ENCODE results near the gene CD180. TPM values are rescaled to one million over a fixed set of nuclear protein-coding genes. Genes with fewer than 3 reads are reported as not detected.
A peak's percentile ranks its signal among the peaks of the same experiment; 100 is the strongest.

Gene CD180
- total and polyA plus RNA-seq, 9 of the 15 experiments (the other 6 are each of a cell fraction or from before 2014, with no cell fraction given): 0.01 to 0.07 TPM; not detected in 7

DNA sequence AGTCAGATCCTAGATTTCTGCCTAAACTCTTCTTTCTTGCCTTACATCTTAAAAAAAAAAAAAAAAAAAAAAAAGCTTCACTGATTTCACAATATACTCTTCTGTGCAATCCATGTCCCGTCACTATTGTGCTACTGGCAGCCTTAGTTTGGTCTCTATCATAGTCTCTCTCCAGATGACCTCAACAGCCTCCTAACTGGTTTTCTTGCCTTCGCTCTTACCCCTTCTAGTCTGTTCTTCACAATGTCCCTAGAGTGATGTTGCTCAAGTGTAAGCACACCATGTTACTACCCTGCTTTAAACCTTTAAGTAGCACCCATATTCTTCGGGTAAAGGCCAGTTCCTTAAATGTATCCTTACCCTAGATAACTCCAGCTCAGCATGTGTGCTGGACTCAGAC lies 25.8 kb downstream of the CD180 start:
- WGBS (ENCODE audit: insufficient coverage, low coverage, missing lambda C conversion rate): 39% methylated on average over 3 of the region's 3 CpGs
- in situ Hi-C loops (cut with MboI): no loop called here

DNA sequence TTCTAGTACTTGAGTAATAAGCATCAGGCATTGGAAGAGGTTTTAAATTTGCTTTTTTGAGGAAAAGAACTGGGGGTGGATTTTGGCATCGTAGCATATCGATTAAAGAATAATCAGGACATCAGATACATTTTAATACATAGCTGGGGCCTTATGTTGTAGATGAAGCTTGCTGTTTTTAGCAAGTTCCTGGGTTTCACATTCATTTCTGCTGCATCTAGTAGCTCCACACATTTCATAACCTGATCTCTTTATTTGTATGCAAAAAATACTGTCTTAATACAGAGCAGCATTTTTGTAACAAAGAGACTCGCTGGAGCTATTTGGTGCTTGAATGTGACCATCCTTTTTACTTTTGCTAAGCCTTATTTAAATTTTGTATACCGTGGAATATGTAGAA lies 28.5 kb downstream of the CD180 start:
- ChIA-PET POLR2A (no interaction called here), CTCF (ENCODE audit: low intra/inter-chr PET ratio) (no interaction called here)
- TF ChIP-seq ELF1 (tag; IDR thresholded peaks at IDR 0.05) (no peak), NFE2 (IDR thresholded peaks at IDR 0.05; ENCODE audit: low read depth) (no peak), TARDBP (IDR thresholded peaks at IDR 0.05) (no peak), NR3C1 (CRISPR knock-in tag; IDR thresholded peaks at IDR 0.05) (no peak)
- TF ChIP-seq, protein P1, sequence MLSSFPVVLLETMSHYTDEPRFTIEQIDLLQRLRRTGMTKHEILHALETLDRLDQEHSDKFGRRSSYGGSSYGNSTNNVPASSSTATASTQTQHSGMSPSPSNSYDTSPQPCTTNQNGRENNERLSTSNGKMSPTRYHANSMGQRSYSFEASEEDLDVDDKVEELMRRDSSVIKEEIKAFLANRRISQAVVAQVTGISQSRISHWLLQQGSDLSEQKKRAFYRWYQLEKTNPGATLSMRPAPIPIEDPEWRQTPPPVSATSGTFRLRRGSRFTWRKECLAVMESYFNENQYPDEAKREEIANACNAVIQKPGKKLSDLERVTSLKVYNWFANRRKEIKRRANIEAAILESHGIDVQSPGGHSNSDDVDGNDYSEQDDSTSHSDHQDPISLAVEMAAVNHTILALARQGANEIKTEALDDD (IDR thresholded peaks at IDR 0.05): no peak
- Histone ChIP-seq H3K9ac (ENCODE audit: insufficient read depth in 1 of 2, low read depth in 2 of 2, low read length in 2 of 2) (no peak overlapping the region), H3K4me2 (ENCODE audit: insufficient read depth, low read length) (no peak overlapping the region), H3K27me3 (ENCODE audit: control insufficient read depth in 2 of 2, insufficient read depth in 2 of 2, low read length in 2 of 2) (no peaks in the 10 kb centered on the region; a peak in 1 of 5 replicates), H3K79me2 (ENCODE audit: control insufficient read depth, insufficient read depth, low read length) (no peaks in the 10 kb centered on the region), H3K36me3 (ENCODE audit: control insufficient read depth, insufficient read depth, low read length) (peaks cover 8% of the 10 kb centered on the region; the same call in 1 of the 3 replicates), H4K20me1 (replicated peaks; ENCODE audit: control insufficient read depth, insufficient read depth, low read length) (no peaks in the 10 kb centered on the region), H3K27ac (ENCODE audit: extremely low read depth, low read depth, low read length) (no peak overlapping the region), H3K4me1 (replicated peaks in 1 of 2; ENCODE audit: control insufficient read depth in 2 of 2, insufficient read depth in 2 of 2, low read length in 2 of 2) (peaks cover 0 to 13% of the 10 kb centered on the region in 2 experiments; a peak in 2 of 5 replicates), H3K9me1 (ENCODE audit: control insufficient read depth, insufficient read depth, low read length) (no peaks in the 10 kb centered on the region), H3K4me3 (no peak overlapping the region), H2AFZ (ENCODE audit: low read depth, low read length) (no peak overlapping the region), H3K9me3 (replicated peaks; ENCODE audit: control insufficient read depth, insufficient read depth, low read depth, low read length) (no peaks in the 10 kb centered on the region)
- 57% methylated on average over 4 of the region's 4 CpGs for WGBS (ENCODE audit: insufficient coverage, low coverage, missing lambda C conversion rate)
- ATAC-seq: no peak
- intact Hi-C loops (cut with micrococcal nuclease): no loop called here
- DNase-seq (ENCODE audit: extremely low read depth in 1 of 4, low spot score in 3 of 4): no peak
- no TSS peak for BruUV-seq (replicated peaks)
- in situ Hi-C loops (cut with MboI): no loop called here
- no peak for FAIRE-seq

More for the DNA sequence above, 25.8 kb downstream of the CD180 start:
- no peak overlapping the region for H3K4me3 ChIP-seq
- DNase-seq (ENCODE audit: extremely low read depth in 1 of 4, low spot score in 3 of 4): no peak
- H4K20me1 ChIP-seq (replicated peaks; ENCODE audit: control insufficient read depth, insufficient read depth, low read length): no peaks in the 10 kb centered on the region
- intact Hi-C loops (cut with micrococcal nuclease): no loop called here
- H3K9me1 ChIP-seq (ENCODE audit: control insufficient read depth, insufficient read depth, low read length): no peaks in the 10 kb centered on the region
- no peak overlapping the region for H3K9ac ChIP-seq (ENCODE audit: insufficient read depth in 1 of 2, low read depth in 2 of 2, low read length in 2 of 2)
- FAIRE-seq: peak; percentile 19
- H3K9me3 ChIP-seq (replicated peaks; ENCODE audit: control insufficient read depth, insufficient read depth, low read depth, low read length): no peaks in the 10 kb centered on the region
- no TSS peak for BruUV-seq (replicated peaks)
- H3K27ac ChIP-seq (ENCODE audit: extremely low read depth, low read depth, low read length): no peak overlapping the region
- H2AFZ ChIP-seq (ENCODE audit: low read depth, low read length): no peak overlapping the region
- H3K36me3 ChIP-seq (ENCODE audit: control insufficient read depth, insufficient read depth, low read length): no peaks in the 10 kb centered on the region
- H3K4me2 ChIP-seq (ENCODE audit: insufficient read depth, low read length): no peak overlapping the region
- peak; percentile 17; the same call in 2 of the 3 replicates for ATAC-seq
- H3K79me2 ChIP-seq (ENCODE audit: control insufficient read depth, insufficient read depth, low read length): no peaks in the 10 kb centered on the region
- peaks cover 0 to 9% of the 10 kb centered on the region in 2 experiments; a peak in 2 of 5 replicates for H3K4me1 ChIP-seq (replicated peaks in 1 of 2; ENCODE audit: control insufficient read depth in 2 of 2, insufficient read depth in 2 of 2, low read length in 2 of 2)
- ChIA-PET CTCF (ENCODE audit: low intra/inter-chr PET ratio) (no interaction called here), POLR2A (no interaction called here)
- no peaks in the 10 kb centered on the region; a peak in 1 of 5 replicates for H3K27me3 ChIP-seq (ENCODE audit: control insufficient read depth in 2 of 2, insufficient read depth in 2 of 2, low read length in 2 of 2)
- 0 out of 2 replicates have a peak, but pooled peaks have one; percentile 28 for TF ChIP-seq CEBPB (tag; IDR thresholded peaks at IDR 0.05)
- TF ChIP-seq RFX5 (IDR thresholded peaks at IDR 0.05; ENCODE audit: low read depth, low read length): no peak

Measured in K562 (cell line).